UCSD-AML1 (cell line): Measurements from ENCODE around the gene C17orf67.

Experiments
- DNase-seq: peaks from one replicate; lab custom pipeline; 2025; ENCODE audit not compliant: unreplicated experiment; lab: John Stamatoyannopoulos, UW

Gene C17orf67

DNA sequence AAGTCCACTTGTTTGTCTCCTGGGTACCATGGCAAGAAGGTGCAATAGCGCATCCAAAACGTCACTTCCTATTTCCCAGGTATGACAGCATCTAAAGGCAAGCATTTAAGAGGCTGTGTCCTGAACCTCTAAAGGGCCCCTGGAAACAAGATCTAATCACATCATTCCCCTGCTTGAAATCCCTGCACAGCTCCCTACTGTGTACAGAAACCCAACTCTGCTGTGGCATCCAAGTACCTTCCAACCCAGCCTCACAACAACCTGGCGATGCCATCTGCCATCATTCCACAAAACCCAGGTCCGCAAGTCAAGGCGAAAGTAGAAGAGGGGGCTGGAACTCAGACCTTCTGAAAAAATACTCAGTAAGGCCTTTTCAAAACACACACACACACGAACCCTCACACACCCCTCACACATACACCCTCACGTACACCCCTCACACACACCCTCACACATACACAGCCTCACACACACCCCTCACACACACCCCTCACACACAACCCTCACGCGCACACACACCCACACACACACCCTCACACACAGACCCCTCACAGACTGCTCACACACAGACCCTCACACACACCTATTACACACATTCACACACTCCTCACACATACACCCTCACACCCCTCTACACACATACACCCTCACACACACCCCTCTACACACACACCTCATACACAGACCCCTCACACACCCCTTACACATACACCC is 24.5 kb downstream of the C17orf67 start:
- no peak for DNase-seq

DNA sequence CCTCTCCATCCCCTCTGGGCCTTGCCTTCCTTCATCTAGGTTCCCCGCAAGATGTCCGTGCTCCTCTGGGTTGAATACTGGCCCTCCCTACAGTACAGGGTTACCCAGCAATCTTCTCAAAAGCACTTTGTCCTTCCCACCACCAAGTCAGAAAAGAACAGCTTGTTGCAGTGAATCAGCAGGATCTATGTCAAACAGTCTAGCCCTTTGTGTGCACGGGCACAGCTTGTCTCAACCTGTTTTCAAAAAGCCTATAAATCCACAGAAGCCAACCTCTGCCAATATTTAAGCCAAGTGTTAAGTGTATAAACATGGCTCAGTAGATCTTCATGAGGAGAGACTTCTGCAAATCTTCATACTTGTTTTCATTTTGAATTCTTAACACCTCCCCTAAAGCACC is 25.2 kb downstream of the C17orf67 start:
- DNase-seq, result no peak

DNA sequence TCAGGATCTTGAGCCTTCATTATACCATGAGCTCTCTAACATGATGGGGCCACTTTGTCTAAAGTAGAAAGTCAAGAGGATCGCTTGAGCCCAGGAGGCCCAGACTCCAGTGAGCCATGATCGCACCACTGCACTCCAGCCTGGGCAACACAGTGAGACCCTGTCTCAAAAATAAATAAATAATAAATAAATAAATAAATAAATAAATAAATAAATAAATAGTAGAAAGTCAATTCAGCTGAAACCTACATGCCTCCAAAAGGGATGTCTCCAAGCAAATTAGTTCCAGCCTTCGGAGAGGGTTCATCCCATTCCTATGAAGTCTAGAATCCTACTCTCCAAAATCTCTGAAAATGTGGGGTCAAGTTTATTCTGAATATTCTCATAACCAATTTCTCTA is 26.0 kb downstream of the C17orf67 start:
- no peak for DNase-seq

DNA sequence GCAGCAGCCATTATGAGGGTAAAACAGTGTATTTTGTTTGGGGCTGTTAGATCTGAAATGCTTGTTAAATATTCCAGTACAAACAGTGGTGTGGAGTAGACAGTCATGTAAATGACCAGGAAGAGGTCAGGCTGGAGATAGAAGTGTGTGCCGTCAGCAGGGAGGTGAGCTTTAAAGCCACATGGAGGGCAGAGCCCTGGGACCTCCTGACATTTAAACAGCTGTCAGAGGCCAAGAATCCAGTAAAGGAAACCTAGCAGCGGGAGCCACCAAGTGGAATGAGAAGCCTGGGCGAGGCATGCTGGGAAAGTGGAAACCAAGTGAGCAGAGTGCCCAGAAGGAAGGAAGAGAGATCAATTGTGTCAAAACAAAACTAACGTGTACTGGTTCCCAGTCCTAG is 26.8 kb downstream of the C17orf67 start:
- no peak for DNase-seq

DNA sequence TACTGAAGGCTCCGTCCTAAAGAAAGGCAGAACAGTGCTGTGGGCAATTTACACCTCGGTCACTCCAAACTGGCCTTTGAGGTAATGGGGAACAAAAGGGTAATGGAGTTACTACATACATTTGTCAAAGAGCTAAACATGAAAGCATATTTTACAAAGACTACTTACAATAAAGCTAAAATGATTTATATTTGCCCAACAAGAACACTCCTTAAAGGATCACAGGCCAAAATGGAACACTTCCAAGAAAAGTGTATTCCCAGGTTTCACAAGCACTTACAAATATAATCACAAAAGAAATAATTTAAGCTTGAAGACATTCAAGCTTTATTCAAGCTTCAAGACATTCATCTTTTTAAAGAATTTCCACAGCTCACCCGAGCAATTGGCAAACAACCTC is 29.3 kb downstream of the C17orf67 start:
- DNase-seq, result no peak

DNA sequence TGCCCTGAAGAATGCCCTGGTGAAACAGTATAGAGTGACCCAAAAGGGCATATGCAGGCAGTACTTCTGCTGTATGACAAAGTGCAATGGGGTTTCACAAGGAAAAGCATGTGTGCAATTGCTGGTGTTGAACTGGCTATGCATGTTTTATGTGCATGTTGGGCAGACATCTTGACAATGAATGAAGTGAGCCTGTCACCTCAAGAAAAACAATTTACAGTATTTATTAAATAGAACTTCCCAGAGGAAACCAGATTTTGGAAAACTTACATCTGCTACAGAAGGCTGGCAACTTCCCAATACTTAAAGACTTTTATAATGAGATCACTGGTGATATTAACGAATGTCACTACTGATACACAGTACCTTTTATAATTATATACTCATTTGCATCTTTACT is 30.6 kb downstream of the C17orf67 start:
- no peak for DNase-seq

DNA sequence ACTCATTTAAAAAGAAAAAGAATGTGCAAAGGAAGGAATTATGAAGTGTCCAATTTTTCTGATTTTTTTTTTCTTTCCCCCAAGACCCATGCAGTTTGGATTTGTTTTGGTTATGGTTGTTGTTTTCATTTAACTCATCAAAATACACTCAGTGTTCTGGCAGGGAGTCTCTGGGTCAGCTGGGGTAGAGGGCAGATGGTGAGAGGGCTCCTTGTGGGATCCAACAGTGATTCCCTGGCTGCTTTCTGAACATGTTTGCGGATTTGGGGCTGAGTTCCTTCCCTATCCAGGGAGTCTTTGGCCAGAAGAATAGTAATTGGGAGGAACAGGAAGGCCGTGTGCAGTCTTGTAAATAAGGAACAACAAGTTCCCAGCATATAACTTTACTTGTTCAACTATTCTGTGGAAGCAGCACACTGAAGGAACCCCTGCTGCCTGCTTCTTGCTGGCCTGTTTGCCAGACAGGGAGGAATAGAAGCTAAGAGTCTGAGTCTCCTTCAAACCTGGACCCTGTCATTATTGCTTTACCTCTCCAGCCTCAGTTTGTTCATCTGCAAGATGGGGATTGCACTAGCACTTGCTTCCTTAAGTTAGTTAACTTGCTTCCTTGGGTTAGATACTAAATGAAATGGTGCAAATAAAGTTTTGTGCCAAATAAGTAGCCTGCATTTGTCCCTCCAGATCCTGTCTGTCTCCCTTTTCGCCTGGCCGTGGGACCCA is 32.1 kb downstream of the C17orf67 start:
- no peak for DNase-seq

DNA sequence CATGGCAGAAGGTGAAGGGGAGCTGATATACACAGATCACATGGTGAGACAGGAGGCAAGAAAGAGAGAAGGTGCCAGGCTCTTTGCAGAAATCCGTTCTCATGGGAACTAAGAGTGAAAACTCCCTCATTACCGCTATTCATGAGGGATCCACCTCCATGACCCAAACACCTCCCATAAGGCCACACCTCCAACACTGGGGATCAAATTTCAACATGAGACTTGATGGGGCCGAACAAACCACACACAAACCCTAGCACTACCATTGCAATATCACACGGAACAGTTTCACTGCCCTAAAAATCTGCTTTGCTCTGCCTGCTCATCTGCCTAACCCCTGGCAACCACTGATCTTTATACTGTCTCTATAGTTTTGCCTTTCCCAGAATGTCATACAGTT is 34.8 kb downstream of the C17orf67 start:
- no peak for DNase-seq

DNA sequence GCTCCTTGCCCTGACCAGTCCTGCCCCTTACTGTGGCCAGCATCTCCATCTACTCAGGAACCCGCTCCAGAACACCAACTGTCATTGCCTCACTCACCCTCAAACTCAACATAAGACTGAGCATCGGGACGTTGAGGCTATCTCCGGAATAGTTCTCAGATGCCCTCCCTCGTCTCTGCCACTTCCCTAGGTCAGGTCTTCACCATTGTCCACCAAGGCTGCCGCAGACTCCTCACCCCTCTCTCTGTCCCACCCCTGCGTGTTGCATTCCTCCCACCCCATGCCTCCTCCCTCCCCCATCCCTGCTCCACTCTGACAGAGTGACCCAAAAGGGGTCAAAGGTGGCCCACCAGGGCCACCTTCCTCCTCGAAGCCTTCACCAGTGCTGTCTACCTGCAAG is 37.2 kb downstream of the C17orf67 start:
- no peak for DNase-seq

DNA sequence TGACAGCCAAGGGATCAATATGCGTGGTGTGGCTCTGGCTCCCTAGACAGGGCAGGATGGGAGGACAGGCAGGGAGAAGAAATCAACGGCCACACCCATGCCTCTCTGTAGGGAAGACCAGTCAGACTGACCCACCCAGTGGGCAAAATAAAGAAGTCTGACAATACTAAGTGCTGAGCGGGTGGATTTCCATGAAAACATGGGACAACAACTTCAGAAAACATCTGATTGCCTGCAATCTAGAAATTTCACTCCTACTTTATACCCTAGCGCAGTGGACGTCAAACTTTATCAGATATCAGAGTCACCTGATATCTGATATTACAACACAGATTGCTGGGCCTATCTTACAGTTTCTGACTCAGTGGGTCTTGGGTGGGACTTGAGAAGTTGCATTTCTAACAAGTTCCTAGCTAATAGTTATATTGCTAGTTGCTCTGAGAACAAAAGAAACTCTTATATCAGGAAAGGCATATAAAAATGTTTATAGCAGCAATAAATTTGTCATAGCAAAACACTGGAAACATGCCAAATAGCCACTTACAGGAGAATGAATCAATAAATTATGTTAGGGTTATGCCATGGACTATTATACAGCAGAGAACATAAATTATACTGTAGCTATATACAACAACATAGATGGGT is 38.4 kb downstream of the C17orf67 start:
- DNase-seq, result no peak

DNA sequence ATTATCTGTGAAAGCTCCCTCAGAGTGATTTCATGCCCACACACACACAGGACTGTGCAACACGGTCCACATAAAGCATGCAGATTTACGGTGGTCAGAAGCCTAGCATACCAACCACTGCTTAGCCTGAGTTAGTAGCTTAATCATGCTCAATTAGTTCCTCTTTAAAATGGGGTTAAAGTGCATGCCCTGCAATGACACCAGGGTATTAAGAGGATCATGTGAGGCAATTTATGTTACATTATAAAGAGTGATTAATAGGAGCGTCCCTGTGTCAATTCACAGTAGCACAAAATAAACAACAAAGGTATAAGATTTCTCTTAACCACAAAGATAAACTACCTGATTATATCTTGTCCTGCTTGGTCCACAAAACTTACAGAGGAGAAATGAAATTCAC is 39.8 kb downstream of the C17orf67 start:
- no peak for DNase-seq

DNA sequence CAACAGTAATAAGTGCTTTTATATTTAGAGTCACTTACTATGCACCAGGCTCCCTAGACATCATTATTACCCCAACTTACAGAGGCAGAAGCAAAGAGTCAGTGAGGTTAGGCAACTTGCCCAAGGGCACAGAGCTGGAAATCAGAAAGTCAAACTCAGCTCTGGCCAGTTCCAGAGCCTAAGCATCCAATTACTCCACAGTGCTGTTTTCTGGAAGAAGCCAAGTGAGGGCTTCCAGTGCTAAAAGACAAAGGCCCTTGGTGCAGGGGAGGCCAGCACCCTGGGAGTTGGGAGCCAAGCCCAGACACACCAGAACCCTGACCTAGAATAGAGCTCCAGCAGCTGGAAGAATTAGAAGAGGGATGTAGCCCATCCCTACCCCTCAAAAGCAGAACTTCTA is 40.2 kb downstream of the C17orf67 start:
- no peak for DNase-seq

DNA sequence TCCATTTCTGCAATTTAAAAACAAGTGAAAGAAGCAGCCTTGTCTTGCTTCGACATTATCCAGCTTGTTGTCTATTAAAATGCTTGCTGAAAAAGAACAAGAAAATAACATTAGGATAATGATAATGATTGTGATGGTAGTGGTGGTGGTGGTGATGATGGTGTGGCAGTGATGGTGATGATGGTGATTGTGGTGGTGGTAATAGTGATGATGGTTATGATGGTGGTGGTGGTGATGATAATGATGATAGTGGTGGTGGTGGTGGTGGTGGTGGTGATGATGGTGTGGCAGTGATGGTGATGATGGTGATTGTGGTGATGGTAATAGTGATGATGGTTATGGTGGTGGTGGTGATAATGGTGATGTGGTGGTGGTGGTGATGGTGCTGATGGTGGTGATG is 41.5 kb downstream of the C17orf67 start:
- DNase-seq, result no peak

DNA sequence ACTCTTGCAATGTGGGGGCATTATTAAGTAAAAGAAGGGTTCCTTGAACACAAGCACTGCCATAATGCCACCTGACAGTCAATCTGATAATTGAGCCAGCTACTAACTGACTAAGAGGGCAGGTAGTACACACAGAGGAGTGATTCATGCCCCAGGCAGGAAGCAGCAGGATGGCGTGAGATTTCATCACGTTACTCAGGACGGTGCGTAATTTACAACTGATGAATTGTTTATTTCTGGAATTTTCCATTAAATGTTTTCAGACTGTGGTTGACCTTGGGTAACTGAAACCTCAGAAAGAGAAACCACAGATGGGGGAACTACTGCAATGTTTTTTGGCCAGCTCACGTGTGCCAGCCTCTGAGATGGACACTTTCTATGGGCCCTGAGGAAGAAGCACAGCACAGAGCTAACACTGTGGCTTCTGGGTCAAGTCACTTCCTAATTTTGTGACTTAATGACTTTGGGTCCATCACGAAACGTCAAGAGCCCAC is 46.7 kb downstream of the C17orf67 start:
- DNase-seq, result peak; percentile 64

DNA sequence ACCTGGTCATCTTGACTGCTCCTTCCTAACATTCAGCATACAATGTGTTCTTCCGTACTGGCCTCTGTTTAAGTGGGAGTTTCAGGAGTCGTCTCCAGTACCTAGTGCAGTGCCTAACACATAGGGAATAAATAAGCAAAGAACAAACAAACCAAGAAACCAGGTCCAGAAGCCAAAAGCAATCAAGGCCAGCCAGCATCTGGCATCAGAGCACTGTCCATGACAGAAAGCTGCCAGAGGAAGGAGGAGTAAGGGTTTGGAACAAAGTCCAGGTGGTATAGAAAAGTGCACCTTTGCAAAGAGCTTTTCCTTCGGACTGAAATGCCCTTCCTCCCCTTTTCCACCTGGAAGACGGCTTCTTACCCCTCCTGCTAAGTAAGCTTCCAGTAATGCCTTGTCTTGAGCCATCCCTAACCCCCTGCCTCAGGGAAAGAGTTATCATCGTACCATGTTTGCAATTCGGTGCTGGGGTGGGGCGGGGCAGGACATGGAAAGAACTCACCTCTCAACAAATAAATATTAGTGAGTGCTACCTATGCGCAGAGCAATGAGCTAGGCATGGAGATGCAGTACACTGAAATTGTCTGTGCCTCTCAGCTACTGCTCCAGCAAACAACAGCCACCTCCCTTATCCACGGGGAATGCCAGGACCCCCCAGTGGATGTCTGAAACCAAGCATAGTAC is 47.6 kb downstream of the C17orf67 start:
- no peak for DNase-seq

DNA sequence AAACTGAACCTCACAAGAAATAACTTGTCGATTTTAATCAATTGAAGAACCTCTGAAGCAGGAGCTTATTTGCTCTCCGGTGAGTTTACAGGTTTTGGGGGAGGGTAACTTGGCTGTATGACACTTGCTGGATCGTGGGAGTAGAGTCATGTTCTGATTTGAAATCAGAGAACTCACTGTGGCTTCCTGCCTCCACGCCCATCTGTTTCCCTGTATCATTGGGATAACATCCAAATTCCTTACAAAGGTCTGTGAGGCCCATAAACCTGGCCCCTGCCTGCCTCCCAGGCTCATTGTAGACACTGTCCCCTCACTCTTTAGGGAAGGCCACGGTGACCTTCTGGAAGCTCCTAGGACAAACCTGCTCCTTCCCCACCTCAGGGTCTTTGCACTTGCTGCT is 48.3 kb downstream of the C17orf67 start:
- no peak for DNase-seq

DNA sequence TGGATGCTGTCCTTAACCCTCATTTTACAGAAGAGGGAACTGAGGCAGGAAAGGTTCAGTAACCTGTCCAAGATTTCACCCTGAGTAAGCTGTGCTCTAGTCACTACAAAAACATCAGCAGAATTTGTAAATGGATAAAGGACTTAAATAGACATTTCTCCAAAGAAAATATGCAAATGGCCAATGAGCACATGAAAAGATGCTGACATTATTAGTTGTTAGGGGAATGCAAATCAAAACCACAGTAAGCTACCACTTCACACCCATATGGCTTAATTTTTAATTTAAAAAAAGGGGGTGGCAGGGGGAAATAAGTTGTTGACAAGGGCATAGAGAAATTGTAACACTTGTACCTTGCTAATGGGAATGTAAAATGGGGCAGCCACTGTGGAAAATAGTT is 51.4 kb downstream of the C17orf67 start:
- no peak for DNase-seq

DNA sequence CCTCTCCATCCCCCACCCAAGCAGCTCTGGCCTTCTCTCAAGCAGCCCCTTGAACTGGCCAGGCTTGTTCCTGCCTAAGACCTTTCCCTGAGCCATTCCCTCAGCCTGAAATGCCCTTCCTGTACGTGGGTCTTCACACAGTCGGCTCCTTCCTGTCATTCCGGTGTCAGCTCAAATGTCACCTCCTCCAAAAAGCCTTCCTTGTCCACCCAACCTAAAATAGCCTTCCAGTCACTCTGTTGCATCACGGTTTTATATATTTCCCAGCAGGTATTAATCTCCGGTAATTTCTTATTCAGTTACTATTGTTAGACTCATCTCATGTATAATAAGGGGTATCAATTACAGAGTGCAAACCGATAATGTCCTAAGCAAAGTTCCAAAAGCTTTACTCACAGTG is 51.8 kb downstream of the C17orf67 start:
- DNase-seq, result no peak

DNA sequence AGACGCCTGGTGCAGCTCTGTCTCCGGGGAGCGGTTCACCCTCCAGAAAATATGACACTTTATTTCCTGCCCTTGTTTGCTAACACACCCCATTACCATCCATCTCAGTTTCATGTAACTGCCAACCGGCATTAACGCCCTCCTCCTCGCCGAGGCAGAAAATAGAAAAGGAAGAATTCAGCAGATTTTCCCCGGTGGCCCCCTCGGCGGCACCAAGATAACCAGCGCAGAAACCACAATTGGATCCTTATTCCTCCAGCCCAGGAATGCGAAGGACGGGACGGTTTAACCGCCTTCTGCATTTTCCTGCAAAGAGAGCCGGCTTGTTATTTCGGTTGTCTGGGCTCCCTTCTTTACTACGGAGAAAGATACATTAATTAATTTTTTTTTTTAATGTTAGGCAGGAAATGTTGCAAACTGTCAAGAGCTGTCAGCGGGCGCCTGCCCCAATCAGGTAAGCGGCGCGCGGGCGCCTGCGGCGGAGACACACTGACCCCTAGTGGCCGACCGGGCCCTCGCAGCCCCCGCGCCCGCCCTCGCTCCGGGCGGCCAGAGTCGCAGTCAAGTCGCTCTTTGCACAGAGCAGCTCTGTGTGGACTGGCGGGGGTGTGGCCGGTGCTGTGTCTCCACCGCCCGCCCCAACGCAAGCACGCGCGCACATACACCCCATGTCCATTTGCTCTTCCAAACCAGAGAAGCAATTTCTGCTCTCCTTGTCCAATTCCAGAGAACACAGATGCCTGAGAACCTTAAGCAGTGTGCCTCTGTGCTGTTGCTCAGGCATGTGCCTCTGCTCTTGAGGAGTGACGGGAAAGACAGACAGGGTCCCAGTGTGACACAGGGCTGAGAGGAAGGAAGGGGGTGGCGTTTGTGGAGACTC is 53.6 kb downstream of the C17orf67 start:
- peak; percentile 89 for DNase-seq

DNA sequence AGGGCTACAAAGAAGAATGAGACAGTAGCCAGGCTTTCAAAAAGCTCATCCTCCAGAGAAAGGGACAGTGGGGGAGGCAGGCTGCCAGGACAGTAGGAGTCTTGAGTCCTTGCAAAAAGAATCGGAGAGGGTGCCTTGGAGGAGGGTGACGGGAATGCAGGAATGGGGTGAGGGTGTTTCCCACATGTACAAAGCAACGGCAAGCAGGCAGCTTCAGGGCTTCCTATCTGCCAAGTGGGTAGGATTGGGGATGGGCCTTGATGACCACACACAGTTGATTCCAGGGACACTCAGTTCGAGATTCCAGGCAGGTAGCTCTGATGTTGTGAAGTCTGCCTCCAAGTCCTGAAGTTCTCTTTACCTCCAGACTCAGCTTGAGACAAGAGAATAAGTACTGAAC is 54.4 kb downstream of the C17orf67 start:
- no peak for DNase-seq

DNA sequence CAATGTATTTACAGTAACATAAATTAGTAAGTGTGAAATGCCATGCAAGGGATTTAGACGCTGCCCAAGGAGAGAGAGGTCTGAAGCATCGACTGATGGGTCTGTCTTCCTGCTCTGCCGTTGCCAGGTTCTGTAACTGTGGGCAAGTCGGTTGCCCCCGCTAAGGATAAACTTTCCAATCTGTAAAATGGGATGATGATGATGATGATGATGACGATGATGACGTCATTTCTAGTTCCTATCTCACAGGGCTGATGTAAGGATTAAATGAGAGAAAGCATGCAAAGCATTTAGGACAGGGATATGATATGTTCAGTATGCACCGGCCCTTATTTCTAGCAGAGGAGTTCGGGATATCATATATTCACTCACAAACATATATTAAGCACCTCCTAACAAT is 54.8 kb downstream of the C17orf67 start:
- no peak for DNase-seq
